Caco-2 (cell line): Measurements from ENCODE around the gene NOX3. TPM values are rescaled to one million over a fixed set of nuclear protein-coding genes. Genes with fewer than 3 reads are reported as not detected.

Source experiments
- BruUV-seq: library from RNA; stranded (reverse); fragments of 400-500 nt; replicated peaks from 2 replicates; lab custom pipeline; 2021; lab: Mats Ljungman, UMichigan
- CTCF ChIA-PET: fragments of 300-600 bp; sonication (Branson Sonifier 250); formaldehyde crosslinking; loops from one replicate; lab custom pipeline; 2022; ENCODE audit warnings: antibody characterized with exemption; lab: Charles Lee
- POLR2A ChIA-PET: fragments of 300-600 bp; sonication (Branson Sonifier 250); formaldehyde crosslinking; loops from one replicate; lab custom pipeline; 2022; ENCODE audit warnings: antibody characterized with exemption; lab: Charles Lee
- DNase-seq, 2 experiments: peaks; one replicate each; pipeline versions ENCODE4 v3.0.0 to v3.0.0-alpha.2; 2020 to 2022
- H3K27me3 ChIP-seq: replicated peaks from 2 replicates; pipeline ENCODE4 v1.6.0; 2011; ENCODE audit warnings: low read length; ENCODE audit not compliant: control insufficient read depth, insufficient read depth
- H3K36me3 ChIP-seq: 2 replicates; pipeline ENCODE4 v1.5.1; 2011; ENCODE audit warnings: low read length; ENCODE audit not compliant: control insufficient read depth, insufficient read depth
- H3K4me1 ChIP-seq: fragments of 250-450 bp; sonication (Bioruptor Pico); 2 replicates; pipeline ENCODE4 v1.5.1; 2020; ENCODE audit warnings: mild to moderate bottlenecking
- H3K4me3 ChIP-seq: 2 replicates; pipeline ENCODE4 v1.5.1; 2011; ENCODE audit warnings: low read depth, mild to moderate bottlenecking, control low read depth, low read length
- H3K9me3 ChIP-seq: fragments of 250-450 bp; sonication (Bioruptor Pico); 2 replicates; pipeline ENCODE4 v1.5.1; 2020; ENCODE audit warnings: mild to moderate bottlenecking, moderate library complexity
- H3K27ac Mint-ChIP-seq: one replicate; pipeline ENCODE4 v1.8.0; 2022; ENCODE audit warnings: mixed read lengths; ENCODE audit not compliant: unreplicated experiment
- H3K27me3 Mint-ChIP-seq: one replicate; pipeline ENCODE4 v1.8.0; 2022; ENCODE audit warnings: mixed read lengths; ENCODE audit not compliant: insufficient read depth, unreplicated experiment
- H3K36me3 Mint-ChIP-seq: one replicate; pipeline ENCODE4 v1.8.0; 2022; ENCODE audit warnings: mild to moderate bottlenecking, mixed read lengths; ENCODE audit not compliant: insufficient read depth, unreplicated experiment
- H3K4me1 Mint-ChIP-seq: one replicate; pipeline ENCODE4 v1.8.0; 2022; ENCODE audit warnings: low read depth, mixed read lengths; ENCODE audit not compliant: unreplicated experiment
- H3K4me3 Mint-ChIP-seq: one replicate; pipeline ENCODE4 v1.8.0; 2022; ENCODE audit warnings: mild to moderate bottlenecking, moderate library complexity, mixed read lengths; ENCODE audit not compliant: unreplicated experiment
- H3K9me3 Mint-ChIP-seq: one replicate; pipeline ENCODE4 v1.8.0; 2022; ENCODE audit warnings: mixed read lengths; ENCODE audit not compliant: unreplicated experiment
- CTCF ChIP-seq, 2 experiments: fragments of 200-600 bp in 1 of 2; IDR thresholded peaks; 1 replicate in 1 of 2; 2 replicates in 1 of 2; pipeline versions ENCODE4 v1.5.1 to v1.8.0; 2011 to 2022; ENCODE audit warnings: antibody characterized with exemption in 1 of 2, control low read depth in 1 of 2, inconsistent platforms in 1 of 2, low read depth in 1 of 2, low read length in 1 of 2, mild to moderate bottlenecking in 1 of 2, moderate library complexity in 1 of 2; ENCODE audit not compliant: insufficient read depth in 1 of 2, severe bottlenecking in 1 of 2, unreplicated experiment in 1 of 2
- intact Hi-C: fragments of 100-400 bp; cut with micrococcal nuclease; formaldehyde crosslinking; loops from one replicate; pipeline ENCODE4 v1.10.0; 2022; ENCODE audit not compliant: unreplicated experiment
- total RNA-seq: library from RNA; stranded (reverse); gene quantifications from 2 replicates; pipeline ENCODE4 v1.2.3, GENCODE V29; 2022

NOX3 gene
- total RNA-seq, 1 experiment from 2014 or later = not detected

GRCh38 chr6:155399745-155400653 lies 55.6 kb downstream of the NOX3 start:
- Mint-ChIP-seq H3K4me1 (peaks cover 23% of the 10 kb centered on the region), H3K27me3 (no peaks in the 10 kb centered on the region), H3K9me3 (peaks cover 14% of the 10 kb centered on the region), H3K27ac (peak overlapping the region; percentile 80), H3K4me3 (no peak overlapping the region), H3K36me3 (no peaks in the 10 kb centered on the region)
- Histone ChIP-seq H3K27me3 (no peaks in the 10 kb centered on the region), H3K4me1 (peaks cover 26% of the 10 kb centered on the region), H3K36me3 (peaks cover 2% of the 10 kb centered on the region; the same call in 1 of the 2 replicates), H3K9me3 (no peaks in the 10 kb centered on the region; the same call in none of the 2 replicates), H3K4me3 (no peak overlapping the region)
- TF ChIP-seq CTCF (IDR thresholded peaks at IDR 0.05; ENCODE audit: insufficient read depth in 1 of 2, low read depth in 1 of 2, low read length in 1 of 2, severe bottlenecking in 1 of 2, unreplicated experiment in 1 of 2) = no peak
- intact Hi-C loops = loop anchor here (1.0 kb wide), 3 partner anchors 72 to 95 kb away; no protein-coding TSS in a partner anchor
- BruUV-seq = no TSS peak
- ChIA-PET POLR2A (no interaction called here), CTCF (no interaction called here)
- no peak for DNase-seq

DNA sequence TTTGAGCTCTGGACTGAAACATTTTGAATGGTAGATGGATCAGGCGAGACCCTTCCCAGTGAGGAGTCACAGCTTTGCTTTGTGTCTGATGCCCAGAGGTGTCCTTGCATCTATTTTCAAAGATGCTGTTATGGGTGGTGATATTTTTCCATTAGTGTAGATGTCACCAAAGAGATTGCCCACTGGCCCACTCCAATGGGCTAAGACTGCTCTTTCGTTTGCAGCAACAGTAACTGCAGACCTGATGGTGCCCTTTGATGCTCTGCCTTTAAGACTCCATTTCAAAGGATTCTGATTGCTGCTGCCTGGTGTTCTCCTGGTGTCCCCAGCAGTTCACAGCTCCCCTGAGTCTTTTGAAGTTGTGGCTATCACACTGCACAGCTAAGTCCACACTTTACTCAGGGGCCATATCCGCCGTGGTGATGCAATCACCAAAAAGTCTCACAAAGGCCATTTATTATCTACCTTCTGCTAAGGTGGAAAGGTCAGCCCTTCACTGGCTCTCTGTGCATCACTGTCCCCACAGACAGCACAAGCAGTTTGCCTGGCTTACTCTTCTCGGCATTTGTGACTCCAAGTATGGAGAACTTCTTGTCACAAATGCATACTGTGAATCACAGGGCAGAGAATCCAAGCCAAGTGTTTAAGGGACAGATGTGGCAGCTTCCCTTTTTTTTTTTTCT lies 56.4 kb downstream of the NOX3 start:
- Histone ChIP-seq H3K4me1 (peaks cover 26% of the 10 kb centered on the region), H3K36me3 (0 out of 2 replicates have a peak, but pooled peaks cover under 1% of the 10 kb centered on the region), H3K4me3 (no peak overlapping the region), H3K27me3 (no peaks in the 10 kb centered on the region), H3K9me3 (no peaks in the 10 kb centered on the region; the same call in none of the 2 replicates)
- intact Hi-C loops = loop anchor here (1.0 kb wide), 3 partner anchors 71 to 96 kb away; no protein-coding TSS in a partner anchor
- Mint-ChIP-seq H3K4me1 (peaks cover 26% of the 10 kb centered on the region), H3K36me3 (no peaks in the 10 kb centered on the region), H3K27ac (peak overlapping the region; percentile 80), H3K27me3 (no peaks in the 10 kb centered on the region), H3K9me3 (peaks cover 14% of the 10 kb centered on the region), H3K4me3 (no peak overlapping the region)
- POLR2A ChIA-PET = interaction anchor here (0.6 kb wide), 1 partner anchor 71 kb away, joined by 3 read pairs; no protein-coding TSS in a partner anchor
- BruUV-seq = no TSS peak
- CTCF ChIA-PET = interaction anchor here (0.5 to 1.0 kb wide), 2 partner anchors 28 to 72 kb away, joined by 3 read pairs; no protein-coding TSS in a partner anchor
- DNase-seq = peak; percentile 70 to 85
- no peak for TF ChIP-seq CTCF (IDR thresholded peaks at IDR 0.05; ENCODE audit: insufficient read depth in 1 of 2, low read depth in 1 of 2, low read length in 1 of 2, severe bottlenecking in 1 of 2, unreplicated experiment in 1 of 2)

DNA sequence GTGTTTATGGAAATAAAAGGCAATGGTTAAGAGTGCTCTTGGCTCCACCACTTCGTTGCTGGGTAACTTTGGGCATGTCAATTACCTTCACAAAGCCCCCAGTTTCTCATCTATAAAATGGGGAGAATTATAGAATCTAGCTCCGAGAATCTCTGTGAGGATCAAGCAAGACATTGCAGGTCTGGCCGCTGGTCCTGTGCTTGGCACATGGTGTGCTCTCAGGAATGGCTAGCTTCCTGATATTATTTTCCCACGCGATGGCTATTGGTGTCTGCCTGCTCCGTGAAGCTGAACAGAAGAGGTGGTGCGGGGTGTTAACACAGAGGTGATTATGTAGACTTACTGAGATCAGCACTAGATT lies 57.0 kb downstream of the NOX3 start:
- no peaks in the 10 kb centered on the region for H3K27me3 Mint-ChIP-seq
- H3K27me3 ChIP-seq = no peaks in the 10 kb centered on the region
- H3K9me3 Mint-ChIP-seq = peaks cover 14% of the 10 kb centered on the region
- H3K36me3 ChIP-seq = no peaks in the 10 kb centered on the region
- H3K4me1 Mint-ChIP-seq = peaks cover 30% of the 10 kb centered on the region
- no peaks in the 10 kb centered on the region; the same call in none of the 2 replicates for H3K9me3 ChIP-seq
- ChIA-PET POLR2A (interaction anchor here (0.6 kb wide), 1 partner anchor 70 kb away, joined by 3 read pairs; no protein-coding TSS in a partner anchor), CTCF (interaction anchor here (0.5 to 1.0 kb wide), 2 partner anchors 28 to 71 kb away, joined by 3 read pairs; no protein-coding TSS in a partner anchor)
- H3K36me3 Mint-ChIP-seq = no peaks in the 10 kb centered on the region
- TF ChIP-seq CTCF (IDR thresholded peaks at IDR 0.05; ENCODE audit: insufficient read depth in 1 of 2, low read depth in 1 of 2, low read length in 1 of 2, severe bottlenecking in 1 of 2, unreplicated experiment in 1 of 2) = no peak
- BruUV-seq = no TSS peak
- H3K4me3 Mint-ChIP-seq = no peak overlapping the region
- no peak overlapping the region for H3K4me3 ChIP-seq
- H3K4me1 ChIP-seq = peaks cover 26% of the 10 kb centered on the region
- intact Hi-C loops = loop anchor here (1.0 kb wide), 3 partner anchors 70 to 97 kb away; no protein-coding TSS in a partner anchor
- H3K27ac Mint-ChIP-seq = peak overlapping the region; percentile 80
- no peak for DNase-seq
